NCI-H2107 treated with DMSO at 0.1 percent for 48 hours (cell line): ENCODE results near the gene TMEM178B.

ENCODE experiments used
- DNase-seq: peaks from one replicate; lab custom pipeline; 2025; ENCODE audit not compliant: unreplicated experiment; lab: John Stamatoyannopoulos, UW

TMEM178B gene

DNA sequence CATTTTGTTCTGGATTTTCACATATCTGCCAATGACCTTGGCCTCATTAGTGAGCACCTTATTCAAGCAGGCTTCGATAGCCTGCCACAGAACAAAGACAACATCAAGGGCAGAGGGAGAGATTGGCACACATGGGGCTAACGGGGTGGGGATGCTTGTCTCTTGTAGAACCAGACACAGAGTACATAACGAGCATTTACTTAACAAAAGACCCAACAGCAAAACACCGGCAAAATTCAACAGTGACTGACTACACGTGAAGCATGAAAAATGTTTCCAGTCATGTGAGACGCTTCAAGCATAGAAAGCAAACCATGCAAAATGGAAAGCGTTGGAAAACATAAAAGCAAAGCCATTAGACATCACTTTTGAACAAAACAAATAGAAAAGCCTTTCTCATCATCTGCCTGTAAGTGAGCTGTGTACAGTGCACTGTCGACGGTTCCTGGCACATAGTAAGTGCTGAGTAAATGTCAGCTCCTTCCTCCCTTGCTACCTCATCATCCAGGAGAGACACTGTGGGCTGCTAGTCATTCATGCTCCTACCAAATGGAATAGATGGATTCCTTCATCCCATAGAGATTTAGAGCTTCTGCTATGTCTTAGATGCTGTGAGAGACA is 342.9 kb downstream of the TMEM178B start:
- peak; percentile 94 for DNase-seq

DNA sequence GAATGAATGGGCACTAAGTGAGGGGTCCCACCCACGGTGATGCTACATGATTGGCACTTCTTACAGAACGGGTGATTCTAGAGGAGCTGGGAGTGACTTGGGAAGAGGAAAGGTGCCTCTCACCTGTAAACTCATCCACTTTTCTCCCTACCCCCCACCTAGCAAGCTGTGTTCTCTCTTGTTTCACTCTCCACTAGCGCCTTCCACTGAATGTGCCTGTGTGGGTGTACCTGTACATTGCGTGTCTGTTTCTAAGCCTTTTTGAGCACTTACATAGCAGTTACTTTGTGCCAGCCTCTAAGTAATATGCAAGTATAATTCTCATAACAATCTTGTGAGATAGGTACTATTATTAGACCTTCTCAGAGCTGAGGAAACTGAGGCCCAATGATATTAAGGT is 343.6 kb downstream of the TMEM178B start:
- no peak for DNase-seq

GRCh38 chr7:141418066-141418465 is 344.2 kb downstream of the TMEM178B start:
- DNase-seq, result no peak

DNA sequence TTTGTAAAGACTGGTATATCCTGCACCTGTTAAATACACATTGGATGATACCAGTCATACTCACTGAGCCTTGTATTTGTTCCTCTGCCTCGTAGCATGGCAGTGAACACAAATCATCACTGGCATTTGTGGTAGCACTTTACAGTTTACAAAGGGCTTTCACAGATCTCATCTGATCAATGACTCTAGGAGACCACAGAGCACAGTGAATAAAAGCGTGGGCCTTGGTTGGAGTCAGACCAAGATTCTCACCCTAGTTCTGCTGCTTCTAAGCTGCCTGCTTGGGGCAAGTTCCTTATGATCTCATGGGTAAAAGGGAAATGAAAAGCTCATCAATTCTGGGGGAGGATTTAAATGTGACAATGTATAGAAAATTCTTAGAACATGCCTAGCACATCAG is 347.4 kb downstream of the TMEM178B start:
- DNase-seq, result peak; percentile 30

DNA sequence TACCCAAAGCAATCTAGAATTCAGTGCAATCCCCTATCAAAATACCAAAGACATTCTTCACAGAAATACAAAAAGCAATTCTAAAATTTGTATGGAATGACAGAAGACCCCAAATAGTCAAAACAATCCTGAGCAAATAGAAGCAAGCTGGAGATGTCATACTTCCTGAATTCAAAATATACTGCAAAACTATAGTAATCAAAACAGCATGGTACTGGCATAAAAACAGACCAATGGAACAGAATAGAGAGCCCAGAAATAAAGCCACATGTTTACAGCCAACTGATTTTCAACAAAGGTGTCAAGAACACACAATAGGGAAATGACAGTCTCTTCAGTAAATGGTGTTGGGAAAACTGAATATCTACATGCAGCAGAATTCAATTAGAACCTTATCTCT is 353.3 kb downstream of the TMEM178B start:
- DNase-seq, result no peak

DNA sequence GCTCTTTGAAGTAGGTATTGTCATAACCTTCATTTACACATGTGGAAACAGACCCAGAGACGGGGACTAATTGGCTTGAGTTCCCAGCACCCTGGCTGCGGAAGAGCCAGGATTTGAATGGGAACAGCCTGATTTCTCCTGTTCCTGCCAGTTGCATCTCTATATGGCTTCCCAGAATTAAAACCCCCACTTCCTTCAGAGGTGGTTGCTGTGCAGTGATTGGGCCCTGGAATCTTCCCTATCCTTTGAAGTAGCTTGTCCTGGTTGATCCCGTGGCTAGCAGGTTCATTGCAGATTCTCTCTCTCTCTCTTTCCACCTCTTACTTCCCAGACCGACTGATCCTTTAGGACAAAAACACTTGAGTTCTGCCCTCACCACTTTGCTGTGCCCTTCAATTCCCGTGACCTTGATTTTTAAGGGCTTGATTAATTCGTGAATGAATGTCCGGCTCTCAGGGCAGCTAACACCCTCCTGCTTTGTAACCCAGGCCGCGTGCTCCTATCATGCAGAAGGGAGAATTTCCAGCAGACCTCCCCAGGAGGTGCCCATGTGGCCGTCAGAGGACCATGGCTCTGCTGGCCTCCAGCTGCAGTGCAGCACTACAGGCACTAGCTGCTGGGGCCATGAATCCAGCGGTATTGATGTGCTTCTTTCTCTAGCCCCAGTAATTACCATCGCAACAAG is 356.7 kb downstream of the TMEM178B start:
- peak; percentile 62 for DNase-seq

DNA sequence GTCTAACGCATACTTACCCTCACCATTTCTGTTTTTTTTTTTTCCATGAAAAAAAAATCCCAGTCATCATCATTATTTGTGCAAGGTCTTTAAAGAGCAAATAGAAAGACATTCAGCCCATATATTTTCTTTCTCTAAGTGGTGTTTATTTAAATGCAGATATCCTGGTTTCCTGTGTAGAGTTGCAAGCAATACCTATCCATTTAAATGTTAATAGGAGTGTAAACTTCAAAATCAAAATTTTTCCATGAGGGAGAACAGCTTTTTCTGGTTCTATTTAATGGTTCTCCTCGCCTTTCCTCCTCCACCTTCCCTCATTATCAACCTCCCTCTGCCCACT is 357.2 kb downstream of the TMEM178B start:
- no peak for DNase-seq

GRCh38 chr7:141431711-141432110 is 357.8 kb downstream of the TMEM178B start:
- DNase-seq, result no peak

GRCh38 chr7:141433698-141434097 is 359.8 kb downstream of the TMEM178B start:
- DNase-seq, result no peak

DNA sequence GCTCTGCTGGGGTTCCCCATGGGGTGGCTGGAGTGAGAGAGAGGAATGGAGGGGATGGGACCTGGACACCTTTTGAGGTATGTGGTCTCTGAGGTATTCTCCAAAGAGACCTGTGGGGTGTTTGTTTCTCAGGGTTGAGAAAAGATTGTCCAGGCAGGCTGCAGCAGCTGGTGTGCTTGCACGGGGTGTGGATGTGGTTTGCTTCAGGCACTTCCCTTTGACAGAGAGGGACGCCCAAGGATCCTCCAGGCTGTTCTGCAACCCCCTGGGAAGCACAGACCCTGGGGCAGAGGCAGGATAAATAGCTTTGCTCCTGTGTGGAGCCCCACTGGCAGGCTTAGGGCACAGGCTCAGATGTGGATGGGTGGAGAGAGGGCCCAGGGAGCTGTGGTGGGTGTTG is 362.3 kb downstream of the TMEM178B start:
- peak; percentile 42 for DNase-seq

DNA sequence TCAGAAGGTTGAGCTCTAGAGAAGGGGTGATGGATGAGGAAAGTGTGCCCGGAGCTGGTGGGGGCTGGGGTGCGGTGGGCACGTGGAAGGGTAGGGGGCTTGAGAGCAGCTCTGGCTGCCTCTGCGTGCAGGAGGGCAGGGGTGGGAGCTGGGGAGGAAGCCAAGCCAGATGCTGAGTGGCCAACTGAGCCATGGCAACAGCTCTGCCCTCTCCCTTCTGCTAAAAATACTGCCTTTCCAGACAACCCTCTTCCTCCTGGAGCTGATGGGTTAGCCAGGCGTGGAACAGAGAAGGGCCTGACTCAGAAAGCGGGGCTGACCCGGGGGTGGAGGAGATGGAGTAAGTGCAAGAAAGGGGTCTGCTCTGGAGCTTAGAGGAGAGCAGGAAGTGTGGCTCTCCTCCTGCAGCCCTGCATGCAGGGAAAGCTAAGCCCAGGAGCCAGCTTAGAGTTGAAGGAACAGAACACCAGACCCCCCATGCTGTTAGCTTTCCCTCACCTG is 362.8 kb downstream of the TMEM178B start:
- peak; percentile 73 for DNase-seq

DNA sequence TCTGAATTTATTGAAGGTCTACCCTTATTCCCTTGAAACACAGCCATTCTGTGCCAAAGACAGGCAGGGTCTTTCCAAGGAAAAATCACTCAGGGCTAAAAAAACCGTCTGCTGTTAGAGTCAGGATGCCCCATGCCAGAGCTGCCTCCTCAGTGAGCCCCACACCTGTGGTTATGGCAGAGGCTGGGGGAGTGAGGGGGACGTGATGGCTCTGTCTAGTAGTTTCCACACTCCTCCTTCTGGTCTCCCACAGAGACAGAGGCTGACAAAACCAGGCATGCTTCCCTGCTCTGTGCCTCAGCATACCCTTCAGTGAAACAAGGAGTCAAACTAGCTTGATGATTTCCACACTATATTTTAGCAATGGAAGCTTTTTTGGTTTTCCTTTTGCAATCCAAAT is 365.3 kb downstream of the TMEM178B start:
- no peak for DNase-seq

DNA sequence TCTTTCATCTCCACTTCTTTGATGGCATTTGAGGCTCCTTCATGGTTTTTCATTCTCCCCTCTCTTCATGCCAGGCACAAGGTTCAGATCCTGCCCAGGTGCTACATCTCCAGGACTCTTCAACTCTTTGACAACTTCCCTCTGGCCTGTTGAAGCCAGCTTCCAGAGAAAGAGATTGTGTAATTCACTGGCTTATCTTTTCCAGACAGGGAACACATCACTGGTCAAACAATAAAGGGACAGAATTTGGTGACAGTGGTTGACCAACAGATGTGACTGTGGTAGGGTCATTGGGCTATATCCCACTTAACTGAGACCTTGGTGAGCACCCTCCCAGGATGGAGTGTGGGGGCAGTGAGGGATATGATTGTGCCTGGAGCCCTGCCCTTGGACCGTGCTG is 365.9 kb downstream of the TMEM178B start:
- no peak for DNase-seq

- no peak for DNase-seq
Measured at GRCh38 chr7:141441837-141442627, 368.2 kb downstream of the TMEM178B start.

GRCh38 chr7:141442781-141443180 is 368.9 kb downstream of the TMEM178B start:
- no peak for DNase-seq

DNA sequence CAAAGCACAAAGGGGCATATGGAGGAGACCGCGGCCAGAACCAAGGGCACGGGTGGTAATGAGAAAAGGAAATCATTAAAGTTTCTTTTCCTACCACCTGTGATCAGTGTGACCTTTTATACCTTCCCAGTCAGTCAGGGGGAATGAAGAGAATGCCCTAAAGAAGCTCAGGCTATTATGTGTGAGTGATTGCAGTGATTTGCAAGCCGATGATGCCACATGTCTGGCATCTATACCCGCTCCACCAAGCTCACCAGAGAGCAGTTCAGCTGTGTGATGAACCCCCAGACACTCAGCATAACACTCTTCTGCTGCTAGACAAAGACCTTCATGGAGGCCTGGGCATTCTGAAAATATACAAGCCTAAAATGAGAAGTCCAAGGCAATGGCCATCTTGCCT is 371.1 kb downstream of the TMEM178B start:
- DNase-seq, result no peak

DNA sequence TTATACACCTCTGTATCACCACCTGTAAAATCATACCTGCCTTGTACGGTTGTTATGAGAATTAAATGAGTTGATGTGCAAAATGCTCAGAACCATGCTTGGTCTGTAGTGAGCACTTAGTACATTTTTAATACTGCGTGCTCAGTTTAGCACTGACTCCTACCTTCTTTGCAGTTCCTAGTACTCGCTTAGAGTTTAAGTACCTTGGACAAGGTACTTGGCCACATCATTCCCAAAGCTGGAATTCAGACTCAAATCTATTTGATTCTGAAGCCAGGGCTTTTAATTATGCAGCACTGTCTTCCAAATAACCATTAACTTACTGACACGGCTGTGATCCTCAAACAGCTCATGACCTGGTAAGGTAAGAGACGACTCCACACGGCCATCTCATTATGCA is 377.4 kb downstream of the TMEM178B start:
- no peak for DNase-seq

- DNase-seq, result no peak
Measured at GRCh38 chr7:141452911-141453310, 379.0 kb downstream of the TMEM178B start.

DNA sequence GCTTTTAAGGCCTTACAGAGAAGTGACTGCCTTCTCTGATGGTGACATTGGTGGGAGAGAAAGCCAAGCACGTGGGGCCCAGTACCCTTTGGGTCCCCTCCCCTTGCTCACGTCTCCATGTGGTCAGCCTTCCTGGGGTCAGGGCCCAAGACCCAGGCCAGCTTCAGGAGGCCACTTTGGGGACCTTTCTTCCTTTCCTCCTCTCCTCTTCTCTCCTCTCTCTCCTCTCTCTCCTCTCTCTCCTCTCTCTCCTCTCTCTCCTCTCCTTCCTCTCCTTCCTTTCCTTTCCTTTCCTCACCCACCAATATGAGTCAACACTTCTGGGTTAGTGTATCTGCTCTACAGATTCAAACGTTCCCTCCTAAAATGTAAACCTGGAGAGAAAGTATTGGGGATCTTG is 380.5 kb downstream of the TMEM178B start:
- DNase-seq, result no peak

DNA sequence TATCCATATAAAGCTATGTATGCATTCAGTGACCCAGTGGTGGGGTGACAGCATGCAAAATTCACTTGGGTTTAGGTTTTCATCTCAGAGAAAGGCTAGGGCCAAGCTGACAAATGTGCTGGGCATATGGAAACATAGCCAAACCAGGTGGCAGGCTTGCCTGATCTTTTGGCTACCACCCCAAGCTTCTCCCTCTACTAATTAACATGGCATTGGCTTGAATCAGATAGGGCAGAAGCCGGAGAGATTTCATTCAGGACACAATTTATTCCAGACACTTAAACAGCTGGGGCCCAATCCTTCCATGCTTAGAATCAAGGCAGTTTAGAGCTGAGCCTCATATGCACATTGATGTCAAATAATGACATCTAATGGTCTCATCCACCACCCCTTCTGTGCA is 381.9 kb downstream of the TMEM178B start:
- no peak for DNase-seq

GRCh38 chr7:141456298-141456697 is 382.4 kb downstream of the TMEM178B start:
- no peak for DNase-seq

DNA sequence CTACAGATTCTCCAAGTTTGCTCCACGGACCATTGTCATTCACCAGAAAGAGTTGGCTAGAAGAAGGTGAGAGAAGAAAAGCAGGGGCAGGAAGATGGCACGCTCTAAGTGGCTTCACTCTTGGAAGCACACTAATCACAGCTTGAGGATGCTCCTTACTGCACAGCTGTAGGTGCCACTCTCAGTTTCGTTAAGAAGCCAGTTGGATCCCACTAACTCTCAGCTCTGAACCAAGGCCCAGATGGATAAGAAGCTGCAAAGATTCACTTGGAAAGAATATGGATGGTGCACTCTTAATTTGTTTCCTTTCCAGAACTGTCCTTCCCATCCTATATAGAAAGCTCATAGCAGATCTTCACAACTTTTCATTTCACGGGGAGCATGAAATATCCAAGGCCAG is 382.8 kb downstream of the TMEM178B start:
- DNase-seq, result no peak
